GM18526 (cell line): ENCODE measurements around the gene OGDH.

Experiments
- POLR2A ChIP-seq: IDR thresholded peaks from 3 replicates; pipeline ENCODE4 v1.6.1; 2011; ENCODE audit not compliant: insufficient read length; ENCODE audit errors: extremely low read depth

Gene OGDH

GRCh38 chr7:44606341-44607140 is at the start of gene OGDH:
TSS of gene OGDH (plus strand) at chr7:44606627. CDS start at chr7:44624344, 17,717 bp downstream.
- TF ChIP-seq POLR2A: peak; percentile 97

GRCh38 chr7:44557485-44557884 is 48.9 kb upstream of the OGDH start:
- no peak for TF ChIP-seq POLR2A

- no peak for TF ChIP-seq POLR2A
These were observed 46.9 kb upstream of the OGDH start for GRCh38 chr7:44559485-44559884.

- TF ChIP-seq POLR2A: no peak
These were observed 44.9 kb upstream of the OGDH start for GRCh38 chr7:44561481-44561880.

GRCh38 chr7:44561962-44562621 is 44.3 kb upstream of the OGDH start:
- TF ChIP-seq POLR2A: no peak

- TF ChIP-seq POLR2A: no peak
These were observed 43.2 kb upstream of the OGDH start for GRCh38 chr7:44563171-44563679.

GRCh38 chr7:44564606-44565005 is 41.8 kb upstream of the OGDH start:
- no peak for TF ChIP-seq POLR2A

GRCh38 chr7:44565097-44565794 is 41.2 kb upstream of the OGDH start:
- TF ChIP-seq POLR2A: no peak

- TF ChIP-seq POLR2A: no peak
These were observed 40.5 kb upstream of the OGDH start for GRCh38 chr7:44565795-44566559.

- TF ChIP-seq POLR2A: no peak
These were observed 39.7 kb upstream of the OGDH start for GRCh38 chr7:44566680-44567079.

- no peak for TF ChIP-seq POLR2A
These were observed 38.5 kb upstream of the OGDH start for GRCh38 chr7:44567884-44568283.

- no peak for TF ChIP-seq POLR2A
These were observed 37.5 kb upstream of the OGDH start for GRCh38 chr7:44568771-44569560.

- TF ChIP-seq POLR2A: no peak
These were observed 36.5 kb upstream of the OGDH start for GRCh38 chr7:44569959-44570358.

- no peak for TF ChIP-seq POLR2A
These were observed 33.7 kb upstream of the OGDH start for GRCh38 chr7:44572771-44573170.

- peak; percentile 98 for TF ChIP-seq POLR2A
These were observed 32.8 kb upstream of the OGDH start, which contains the start of gene DDX56 for GRCh38 chr7:44573464-44574286. TSS of gene DDX56 (minus strand) at chr7:44573908. CDS start at chr7:44573895, 13 bp downstream.
